HFFc6 (cell line): ENCODE data around the gene ASPG. TPM values are rescaled to one million over a fixed set of nuclear protein-coding genes. Genes with fewer than 3 reads are reported as not detected.
"Not testable (repeated sequence)": the region's sequence is repeated elsewhere in the genome, so short reads cannot be mapped to it uniquely, and the experiment has no call there.

Experiments
- DNase-seq: peaks from one replicate; pipeline ENCODE4 v3.0.0-alpha.2; 2018
- H3K27ac Mint-ChIP-seq: 2 replicates; pipeline ENCODE4 v1.8.0; 2020; ENCODE audit warnings: mild to moderate bottlenecking, mixed read lengths
- H3K27me3 Mint-ChIP-seq: 2 replicates; pipeline ENCODE4 v1.8.0; 2021; ENCODE audit warnings: mild to moderate bottlenecking, moderate library complexity, mixed read lengths; ENCODE audit not compliant: insufficient read depth
- H3K36me3 Mint-ChIP-seq: 2 replicates; pipeline ENCODE4 v1.8.0; 2021; ENCODE audit warnings: low read depth, mixed read lengths
- H3K4me1 Mint-ChIP-seq: 2 replicates; pipeline ENCODE4 v1.8.0; 2020; ENCODE audit warnings: low read depth, mixed read lengths
- H3K4me3 Mint-ChIP-seq: 2 replicates; pipeline ENCODE4 v1.8.0; 2020; ENCODE audit warnings: mild to moderate bottlenecking, moderate library complexity, mixed read lengths
- H3K9me3 Mint-ChIP-seq: 2 replicates; pipeline ENCODE4 v1.8.0; 2020; ENCODE audit warnings: mild to moderate bottlenecking, mixed read lengths
- CTCF ChIP-seq: fragments of 200-600 bp; sonication (generic); IDR thresholded peaks from 2 replicates; pipeline ENCODE4 v1.5.0; 2021; ENCODE audit warnings: antibody characterized with exemption, mild to moderate bottlenecking
- total RNA-seq, 6 experiments: library from RNA; stranded (reverse); fragmentation: NEBNext Ultra II Directional; extraction: Animal tissue kit (Norgen Biotek cat#: 25700); gene quantifications; 2 replicates in 1 of 6; 3 replicates in 5 of 6; pipeline ENCODE4 v1.2.3, GENCODE V29; 2021

The ASPG gene
- total RNA-seq, 6 experiments from 2014 or later = not detected

DNA sequence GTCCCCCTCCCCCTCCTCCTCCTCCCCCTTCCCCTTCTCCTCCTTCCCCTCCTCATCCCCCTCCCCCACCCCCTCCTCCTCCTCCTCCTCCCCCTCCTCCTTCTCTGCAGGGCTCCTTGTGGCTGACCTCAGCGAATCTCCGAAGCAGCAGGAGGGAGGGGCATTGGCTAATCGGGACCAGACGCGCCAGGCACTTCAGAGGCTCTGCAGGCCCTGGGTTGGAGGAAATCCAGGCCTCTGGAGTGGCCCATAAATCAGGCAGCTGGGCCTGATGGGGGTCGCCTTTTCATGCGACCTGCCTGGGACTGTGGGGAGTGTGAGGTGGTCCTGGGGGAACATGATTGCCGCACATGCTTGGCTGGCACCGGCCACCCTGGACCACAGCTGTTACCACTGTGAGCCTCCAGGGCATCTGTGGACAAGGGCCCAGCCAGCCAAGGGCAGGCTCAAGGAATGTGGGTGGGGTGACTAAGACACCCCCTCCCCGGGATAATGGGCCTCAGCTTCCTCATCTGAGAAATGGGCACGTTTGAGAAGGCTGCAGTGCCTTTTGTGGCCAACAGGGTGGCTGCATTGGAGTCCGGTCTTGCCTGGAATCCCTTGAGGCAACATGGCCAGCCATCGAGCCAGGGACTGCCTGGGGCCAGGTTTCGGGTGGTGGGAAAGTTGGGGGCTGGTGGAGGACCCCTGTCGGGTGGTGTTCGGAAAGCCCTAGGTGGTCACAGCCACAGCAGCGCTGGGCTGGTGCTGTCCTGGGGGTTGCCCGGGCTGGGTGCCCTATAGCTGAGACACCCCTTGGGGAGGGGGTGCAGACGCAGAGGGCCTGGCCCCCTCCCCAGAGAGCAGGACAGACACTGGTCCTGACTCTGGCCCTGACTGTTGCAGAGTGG, 64.9 kb downstream of the ASPG start:
- Mint-ChIP-seq H3K4me1 (no peaks in the 10 kb centered on the region), H3K27me3 (peaks cover 12% of the 10 kb centered on the region), H3K9me3 (peaks cover 8% of the 10 kb centered on the region; the same call in 1 of the 2 replicates), H3K4me3 (no peak overlapping the region), H3K27ac (no peak overlapping the region), H3K36me3 (no peaks in the 10 kb centered on the region)
- peak; percentile 60 for TF ChIP-seq CTCF
- DNase-seq = no peak

GRCh38 chr14:104151026-104151381, 65.5 kb downstream of the ASPG start:
- no peak overlapping the region for H3K4me3 Mint-ChIP-seq
- no peak for DNase-seq
- H3K36me3 Mint-ChIP-seq = no peaks in the 10 kb centered on the region
- no peak overlapping the region for H3K27ac Mint-ChIP-seq
- peaks cover 8% of the 10 kb centered on the region; the same call in 1 of the 2 replicates for H3K9me3 Mint-ChIP-seq
- H3K4me1 Mint-ChIP-seq = no peaks in the 10 kb centered on the region
- TF ChIP-seq CTCF = no peak
- H3K27me3 Mint-ChIP-seq = peaks cover 5% of the 10 kb centered on the region

DNA sequence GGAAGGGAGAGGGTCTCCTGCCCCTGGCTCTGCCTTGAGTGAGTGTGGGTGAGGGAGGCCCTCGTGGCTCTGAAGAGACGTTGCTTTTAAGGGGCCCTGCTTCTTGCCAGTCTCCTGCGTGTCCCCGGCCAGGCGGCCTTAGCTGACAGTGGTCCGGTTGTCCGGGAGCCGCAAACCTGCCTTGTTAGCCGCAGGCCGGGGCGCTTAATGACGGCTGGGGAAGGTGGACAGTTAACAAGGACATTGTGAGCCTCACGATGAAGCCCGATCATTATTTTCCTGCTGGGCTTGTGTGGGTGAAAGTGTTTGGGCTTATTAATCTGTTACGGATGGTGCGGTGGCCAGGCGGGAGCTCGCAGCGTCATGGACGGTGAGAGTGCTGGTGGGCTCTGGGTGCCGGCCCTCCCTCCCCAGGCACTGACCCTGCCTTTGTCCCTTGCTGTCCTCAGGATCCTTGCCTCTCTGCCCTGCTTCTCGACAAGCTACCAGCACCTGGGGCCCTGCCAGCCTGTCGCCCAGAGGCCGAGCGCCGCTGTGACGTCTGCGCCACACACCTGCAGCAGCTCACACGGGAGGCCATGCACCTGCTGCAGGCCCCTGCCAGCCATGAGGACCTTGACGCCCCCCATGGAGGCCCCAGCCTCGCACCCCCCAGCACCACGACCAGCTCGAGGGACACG, 66.2 kb downstream of the ASPG start:
- H3K4me3 Mint-ChIP-seq = no peak overlapping the region

DNA sequence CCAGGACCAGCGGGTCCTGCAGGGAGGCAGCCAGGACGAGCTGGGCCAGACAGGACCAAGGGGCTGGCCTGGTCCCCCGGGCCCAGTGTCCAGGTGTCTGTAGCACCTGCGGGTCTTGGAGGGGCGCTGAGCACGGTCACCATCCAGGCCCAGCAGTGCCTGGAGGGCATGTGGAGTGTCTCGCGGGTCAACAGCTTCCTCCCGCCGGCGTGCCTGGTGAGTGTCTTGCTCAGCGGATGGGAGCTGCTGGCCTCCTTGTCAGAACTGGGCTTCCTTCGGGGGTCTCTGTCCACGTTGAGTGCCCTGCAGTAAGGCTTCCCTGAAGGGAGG, 66.7 kb downstream of the ASPG start:
- Mint-ChIP-seq H3K36me3 (no peaks in the 10 kb centered on the region), H3K4me1 (no peaks in the 10 kb centered on the region), H3K4me3 (no peak overlapping the region), H3K27ac (no peak overlapping the region), H3K9me3 (peaks cover 8% of the 10 kb centered on the region; the same call in 1 of the 2 replicates), H3K27me3 (no peaks in the 10 kb centered on the region; the same call in 1 of the 2 replicates)
- TF ChIP-seq CTCF = no peak
- no peak for DNase-seq

More for the DNA sequence above, 66.2 kb downstream of the ASPG start:
- Mint-ChIP-seq H3K4me1 (no peaks in the 10 kb centered on the region), H3K27ac (no peak overlapping the region), H3K27me3 (peaks cover 2% of the 10 kb centered on the region), H3K36me3 (no peaks in the 10 kb centered on the region), H3K9me3 (peaks cover 8% of the 10 kb centered on the region; the same call in 1 of the 2 replicates)
- no peak for TF ChIP-seq CTCF
- DNase-seq = no peak

DNA sequence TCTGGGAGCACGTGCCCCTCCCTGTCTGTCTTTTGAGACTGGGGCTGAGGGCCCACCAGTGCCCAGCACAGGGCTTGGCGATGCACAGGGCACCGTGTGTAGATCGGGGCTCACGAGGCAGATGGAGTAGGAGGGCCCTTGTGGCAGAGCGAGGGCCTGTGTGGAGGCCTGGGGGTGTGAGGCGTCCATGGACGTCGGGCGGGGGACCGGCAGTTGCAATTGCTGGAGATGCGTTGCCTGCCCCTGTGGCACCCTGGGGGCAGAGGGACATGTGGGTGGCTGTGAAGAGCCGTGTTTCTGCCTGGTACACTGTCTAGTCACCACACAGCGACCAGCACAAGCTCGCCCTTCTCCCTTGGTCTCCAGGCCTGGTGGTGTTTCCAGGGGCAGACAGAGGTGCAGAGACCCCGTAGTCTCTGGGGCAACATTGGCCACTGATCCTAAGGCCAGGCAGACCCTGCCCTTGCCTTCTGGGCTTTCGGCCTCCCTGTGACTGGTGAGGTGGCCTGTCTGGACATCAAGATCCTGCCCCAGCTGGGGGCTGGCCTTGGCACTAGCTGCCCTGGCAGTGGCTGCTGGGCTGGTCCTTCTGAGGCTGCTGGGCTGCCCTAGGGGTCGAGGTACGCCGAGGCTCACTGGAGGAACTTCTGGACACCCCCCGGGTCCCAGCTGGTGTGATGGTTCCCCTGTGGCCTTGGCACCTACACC, 67.3 kb downstream of the ASPG start:
- H3K9me3 Mint-ChIP-seq = peaks cover 8% of the 10 kb centered on the region; the same call in 1 of the 2 replicates
- no peak overlapping the region for H3K27ac Mint-ChIP-seq
- H3K4me1 Mint-ChIP-seq = no peaks in the 10 kb centered on the region
- no peak for DNase-seq
- H3K36me3 Mint-ChIP-seq = no peaks in the 10 kb centered on the region
- no peak overlapping the region for H3K4me3 Mint-ChIP-seq
- TF ChIP-seq CTCF = no peak
- H3K27me3 Mint-ChIP-seq = no peaks in the 10 kb centered on the region; the same call in 1 of the 2 replicates

GRCh38 chr14:104153394-104153755, 67.9 kb downstream of the ASPG start:
- H3K36me3 Mint-ChIP-seq, H3K9me3 Mint-ChIP-seq, H3K4me3 Mint-ChIP-seq, H3K27me3 Mint-ChIP-seq, H3K4me1 Mint-ChIP-seq, DNase-seq, H3K27ac Mint-ChIP-seq: not testable (repeated sequence)
